Measurements from ENCODE around the gene SHISA5.
"Not testable (repeated sequence)": the region's sequence is repeated elsewhere in the genome, so short reads cannot be mapped to it uniquely, and the experiment has no call there.

Gene SHISA5

GRCh38 chr3:48478626-48479555, 25.1 kb downstream of the SHISA5 start:
- TF ChIP-seq, protein P1, sequence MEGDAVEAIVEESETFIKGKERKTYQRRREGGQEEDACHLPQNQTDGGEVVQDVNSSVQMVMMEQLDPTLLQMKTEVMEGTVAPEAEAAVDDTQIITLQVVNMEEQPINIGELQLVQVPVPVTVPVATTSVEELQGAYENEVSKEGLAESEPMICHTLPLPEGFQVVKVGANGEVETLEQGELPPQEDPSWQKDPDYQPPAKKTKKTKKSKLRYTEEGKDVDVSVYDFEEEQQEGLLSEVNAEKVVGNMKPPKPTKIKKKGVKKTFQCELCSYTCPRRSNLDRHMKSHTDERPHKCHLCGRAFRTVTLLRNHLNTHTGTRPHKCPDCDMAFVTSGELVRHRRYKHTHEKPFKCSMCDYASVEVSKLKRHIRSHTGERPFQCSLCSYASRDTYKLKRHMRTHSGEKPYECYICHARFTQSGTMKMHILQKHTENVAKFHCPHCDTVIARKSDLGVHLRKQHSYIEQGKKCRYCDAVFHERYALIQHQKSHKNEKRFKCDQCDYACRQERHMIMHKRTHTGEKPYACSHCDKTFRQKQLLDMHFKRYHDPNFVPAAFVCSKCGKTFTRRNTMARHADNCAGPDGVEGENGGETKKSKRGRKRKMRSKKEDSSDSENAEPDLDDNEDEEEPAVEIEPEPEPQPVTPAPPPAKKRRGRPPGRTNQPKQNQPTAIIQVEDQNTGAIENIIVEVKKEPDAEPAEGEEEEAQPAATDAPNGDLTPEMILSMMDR (IDR thresholded peaks at IDR 0.05; ENCODE audit: low read depth, low read length) = no peak
- H3K4me3 ChIP-seq (ENCODE audit: low read depth, low read length) = no peak overlapping the region
- no peak for DNase-seq (ENCODE audit: low read depth, low spot score)
- in situ Hi-C loops (cut with HindIII; ENCODE audit: low sequenced_read_pairs) = no loop called here

- in situ Hi-C loops (cut with HindIII; ENCODE audit: low sequenced_read_pairs) = no loop called here
- no peak overlapping the region for H3K4me3 ChIP-seq (ENCODE audit: low read depth, low read length)
- TF ChIP-seq, protein P1 (IDR thresholded peaks at IDR 0.05; ENCODE audit: low read depth, low read length) = no peak
- DNase-seq (ENCODE audit: low read depth, low spot score) = no peak
Observed at GRCh38 chr3:48477959-48478520, 25.9 kb downstream of the SHISA5 start.

DNA sequence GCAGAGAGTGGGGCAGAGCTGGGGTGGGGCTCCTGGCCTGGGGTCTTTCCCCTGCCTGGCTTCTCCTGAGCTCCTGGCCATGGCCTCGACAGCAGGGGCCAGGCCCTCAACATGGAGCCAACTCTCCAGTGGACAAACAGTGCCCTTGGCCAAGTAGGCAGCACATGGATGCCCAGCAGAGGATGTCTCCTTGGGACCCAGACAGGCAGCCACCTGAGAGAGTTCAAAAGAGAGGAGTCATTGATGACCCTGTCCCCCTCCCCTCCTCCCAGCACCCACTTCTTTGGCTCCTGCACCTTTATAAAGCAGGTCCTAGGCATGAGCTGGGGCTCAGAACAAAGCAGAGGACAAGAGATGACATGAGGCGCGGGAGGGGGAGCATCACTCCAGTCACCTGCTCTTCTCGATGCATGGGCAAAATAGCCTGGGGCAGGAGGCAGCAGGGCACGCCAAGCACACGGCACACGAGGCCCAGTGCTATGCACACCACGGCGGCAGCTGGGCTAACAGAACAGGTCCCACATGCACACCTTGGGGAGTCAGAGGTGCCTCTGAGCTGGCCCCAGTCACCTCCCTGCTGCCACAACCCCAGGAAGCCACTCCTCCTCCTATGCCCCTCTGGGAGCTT, 27.4 kb downstream of the SHISA5 start:
- no peak overlapping the region for H3K4me3 ChIP-seq (ENCODE audit: low read depth, low read length)
- no peak for DNase-seq (ENCODE audit: low read depth, low spot score)
- TF ChIP-seq, protein P1 (IDR thresholded peaks at IDR 0.05; ENCODE audit: low read depth, low read length) = no peak
- in situ Hi-C loops (cut with HindIII; ENCODE audit: low sequenced_read_pairs) = no loop called here

DNA sequence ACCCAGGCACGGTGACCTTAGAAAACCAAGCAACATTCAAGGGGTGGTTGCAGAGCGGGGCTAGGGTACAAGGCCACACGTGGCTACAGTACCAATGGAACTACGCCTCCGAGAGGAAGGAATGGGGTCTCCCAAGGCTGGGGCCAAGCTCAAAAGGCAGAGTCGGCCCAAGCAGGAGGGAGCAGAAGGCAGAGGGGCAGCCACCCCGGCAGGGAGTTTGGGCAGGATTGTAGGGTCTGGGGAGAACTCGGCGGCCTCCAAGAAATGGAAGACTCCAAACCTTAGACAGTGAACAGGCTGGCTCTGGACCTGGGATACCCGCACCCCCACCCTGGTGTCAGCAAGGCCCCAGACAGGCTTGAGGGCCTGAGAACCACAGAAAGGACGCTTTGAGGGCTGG, 28.8 kb downstream of the SHISA5 start:
- TF ChIP-seq, protein P1 (IDR thresholded peaks at IDR 0.05; ENCODE audit: low read depth, low read length) = no peak
- no peak for DNase-seq (ENCODE audit: low read depth, low spot score)
- H3K4me3 ChIP-seq (ENCODE audit: low read depth, low read length) = no peak overlapping the region
- in situ Hi-C loops (cut with HindIII; ENCODE audit: low sequenced_read_pairs) = no loop called here

DNA sequence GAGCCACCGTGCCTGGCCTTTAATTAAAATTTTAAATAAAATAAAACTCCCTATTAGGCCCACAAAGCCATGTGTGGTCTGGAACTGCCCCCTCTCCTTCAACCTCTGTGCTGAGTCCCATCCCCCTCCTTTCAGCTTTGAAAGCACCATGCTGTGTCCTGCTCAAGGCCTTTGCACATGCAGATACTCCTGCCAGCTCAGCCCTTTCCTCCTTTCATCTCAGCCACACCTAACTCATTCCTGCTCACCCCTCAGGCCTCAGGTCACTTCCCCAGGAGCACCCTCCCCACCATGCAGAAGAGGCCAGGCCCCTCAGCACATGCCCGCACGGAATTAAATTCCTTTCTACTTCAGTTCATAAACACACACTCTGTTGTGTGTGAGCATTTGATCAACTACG, 29.4 kb downstream of the SHISA5 start:
- no peak overlapping the region for H3K4me3 ChIP-seq (ENCODE audit: low read depth, low read length)
- in situ Hi-C loops (cut with HindIII; ENCODE audit: low sequenced_read_pairs) = no loop called here
- TF ChIP-seq, protein P1 (IDR thresholded peaks at IDR 0.05; ENCODE audit: low read depth, low read length) = no peak
- no peak for DNase-seq (ENCODE audit: low read depth, low spot score)

GRCh38 chr3:48474031-48474430, 29.9 kb downstream of the SHISA5 start:
- DNase-seq (ENCODE audit: low read depth, low spot score); H3K4me3 ChIP-seq (ENCODE audit: low read depth, low read length); in situ Hi-C loops (cut with HindIII; ENCODE audit: low sequenced_read_pairs): not testable (repeated sequence)

DNA sequence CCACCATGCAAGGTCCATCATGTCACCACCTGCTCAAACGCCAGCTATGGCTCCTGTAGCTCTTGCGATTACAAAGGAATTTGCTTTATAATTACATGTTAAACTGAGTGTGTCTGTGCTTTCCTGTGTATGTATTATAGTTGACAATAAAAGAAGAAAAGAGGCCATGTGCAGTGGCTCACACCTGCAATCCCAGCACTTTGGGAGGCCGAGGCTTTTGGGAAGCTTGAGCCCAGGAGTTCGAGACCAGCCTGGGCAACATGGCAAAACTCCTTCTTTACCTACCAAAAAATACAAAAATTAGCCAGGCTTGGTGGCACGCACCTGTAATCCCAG, 30.4 kb downstream of the SHISA5 start:
- no peak overlapping the region for H3K4me3 ChIP-seq (ENCODE audit: low read depth, low read length)
- TF ChIP-seq, protein P1 (IDR thresholded peaks at IDR 0.05; ENCODE audit: low read depth, low read length) = no peak
- in situ Hi-C loops (cut with HindIII; ENCODE audit: low sequenced_read_pairs) = no loop called here
- DNase-seq (ENCODE audit: low read depth, low spot score) = no peak
